Tibial nerve (tissue), 4 donors: Measurements from ENCODE around the gene ZFHX2.

Experiments
- CTCF ChIP-seq, 5 experiments: fragments of 200-600 bp in 3 of 5; fragments of 450-650 bp in 2 of 5; sonication (generic) in 3 of 5; IDR thresholded peaks; one replicate each; pipeline ENCODE4 v1.5.1; 2016 to 2019; ENCODE audit warnings: antibody characterized with exemption in 5 of 5, mild to moderate bottlenecking in 3 of 5, moderate library complexity in 2 of 5
- EP300 ChIP-seq, 2 donors: sonication (generic); formaldehyde crosslinking; IDR thresholded peaks; one replicate each; pipeline ENCODE4 v1.6.1; 2017; ENCODE audit warnings: antibody characterized with exemption in 2 of 2, mild to moderate bottlenecking in 1 of 2
- POLR2A ChIP-seq, 2 donors: fragments of 450-650 bp; IDR thresholded peaks; one replicate each; pipeline ENCODE4 v1.6.1; 2017; ENCODE audit warnings: antibody characterized with exemption in 2 of 2, mild to moderate bottlenecking in 2 of 2, moderate library complexity in 2 of 2

- no peak for TF ChIP-seq CTCF (IDR thresholded peaks at IDR 0.05)
- no peak for TF ChIP-seq POLR2A (IDR thresholded peaks at IDR 0.05)
- no peak for TF ChIP-seq EP300 (IDR thresholded peaks at IDR 0.05)
Measured at GRCh38 chr14:23525611-23526010, 26.0 kb downstream of the ZFHX2 start.
